Measurements from ENCODE around the gene BRINP1.

- no peak for TF ChIP-seq ZNF658 (tag by site-specific recombination; IDR thresholded peaks at IDR 0.05)
- TF ChIP-seq ZNF76 (tag by site-specific recombination; IDR thresholded peaks at IDR 0.05; ENCODE audit: borderline replicate concordance, low read depth): no peak
- TF ChIP-seq ZNF311 (tag by site-specific recombination; IDR thresholded peaks at IDR 0.05; ENCODE audit: borderline replicate concordance): no peak
- TF ChIP-seq CTCF (tag by site-specific recombination; IDR thresholded peaks at IDR 0.05): no peak
- no peak for TF ChIP-seq ZNF416 (tag by site-specific recombination; IDR thresholded peaks at IDR 0.05)
- TF ChIP-seq ZNF623 (tag by site-specific recombination; IDR thresholded peaks at IDR 0.05): no peak
- TF ChIP-seq ZFP69B (tag by site-specific recombination; IDR thresholded peaks at IDR 0.05): no peak
Measured at GRCh38 chr9:119409552-119409951, 40.3 kb upstream of the BRINP1 start.
